SK-N-SH treated with all-trans-retinoic acid at 6 μM for 48 hours (cell line): ENCODE data around the gene RCOR1.

Experiments
- ATAC-seq: fragments of 200-7000 bp; cut with Tn5 transposase; 3 replicates; pipeline ENCODE4 v1.9.1; 2020; ENCODE audit warnings: mild to moderate bottlenecking, moderate library complexity
- ARNTL ChIP-seq: fragments of 450-650 bp; formaldehyde crosslinking; IDR thresholded peaks from 2 replicates; pipeline ENCODE4 v1.5.0; 2020; ENCODE audit warnings: low read depth, mild to moderate bottlenecking, moderate library complexity, borderline replicate concordance
- BACH2 ChIP-seq: fragments of 250-450 bp; sonication (Bioruptor Pico); IDR thresholded peaks from 2 replicates; pipeline ENCODE4 v1.9.0; 2021; ENCODE audit warnings: mild to moderate bottlenecking, borderline replicate concordance
- CSDC2 ChIP-seq: fragments of 250-450 bp; sonication (Bioruptor Pico); IDR thresholded peaks from 2 replicates; pipeline ENCODE4 v1.5.0; 2020; ENCODE audit warnings: mild to moderate bottlenecking, moderate library complexity
- ESRRG ChIP-seq: fragments of 250-450 bp; sonication (Bioruptor Pico); IDR thresholded peaks from 2 replicates; pipeline ENCODE4 v1.6.1; 2021; ENCODE audit warnings: mild to moderate bottlenecking
- GLIS3 ChIP-seq: fragments of 250-450 bp; sonication (Bioruptor Pico); IDR thresholded peaks from 2 replicates; pipeline ENCODE4 v1.5.0; 2020; ENCODE audit warnings: mild to moderate bottlenecking, moderate library complexity
- OSR1 ChIP-seq: fragments of 250-450 bp; sonication (Bioruptor Pico); IDR thresholded peaks from 2 replicates; pipeline ENCODE4 v1.8.0; 2022; ENCODE audit warnings: moderate library complexity, mild to moderate bottlenecking, inconsistent platforms
- PPARA ChIP-seq: fragments of 250-450 bp; sonication (Bioruptor Pico); IDR thresholded peaks from 2 replicates; pipeline ENCODE4 v1.5.0; 2020; ENCODE audit warnings: mild to moderate bottlenecking, borderline replicate concordance
- RARB ChIP-seq: fragments of 250-450 bp; sonication (Bioruptor Pico); IDR thresholded peaks from 2 replicates; pipeline ENCODE4 v1.8.0; 2021; ENCODE audit warnings: mild to moderate bottlenecking, moderate library complexity
- SNAI2 ChIP-seq: fragments of 250-450 bp; sonication (Bioruptor Pico); IDR thresholded peaks from 2 replicates; pipeline ENCODE4 v1.5.0; 2020; ENCODE audit warnings: mild to moderate bottlenecking, moderate library complexity
- TCF4 ChIP-seq: fragments of 250-450 bp; sonication (Bioruptor Pico); IDR thresholded peaks from 2 replicates; pipeline ENCODE4 v1.8.0; 2021; ENCODE audit warnings: mild to moderate bottlenecking, moderate library complexity, borderline replicate concordance
- TOX ChIP-seq: fragments of 250-450 bp; sonication (Bioruptor Pico); IDR thresholded peaks from 2 replicates; pipeline ENCODE4 v1.8.0; 2021; ENCODE audit warnings: mild to moderate bottlenecking, moderate library complexity, borderline replicate concordance
- ZC3H10 ChIP-seq: fragments of 250-450 bp; sonication (Bioruptor Pico); IDR thresholded peaks from 2 replicates; pipeline ENCODE4 v1.5.1; 2021; ENCODE audit warnings: mild to moderate bottlenecking, moderate library complexity
- ZFP3 ChIP-seq: fragments of 250-450 bp; sonication (Bioruptor Pico); IDR thresholded peaks from 2 replicates; pipeline ENCODE4 v1.5.0; 2020; ENCODE audit warnings: mild to moderate bottlenecking, moderate library complexity
- ZFP30 ChIP-seq: fragments of 450-650 bp; formaldehyde crosslinking; IDR thresholded peaks from 2 replicates; pipeline ENCODE4 v1.5.0; 2022; ENCODE audit warnings: mild to moderate bottlenecking, moderate library complexity
- ZNF565 ChIP-seq: fragments of 450-650 bp; formaldehyde crosslinking; conservative IDR thresholded peaks from 2 replicates; pipeline ENCODE4 v1.5.0; 2020; ENCODE audit warnings: low read depth, mild to moderate bottlenecking, moderate library complexity
- ZNF70 ChIP-seq: fragments of 450-650 bp; formaldehyde crosslinking; IDR thresholded peaks from 2 replicates; pipeline ENCODE4 v1.5.0; 2020; ENCODE audit warnings: mild to moderate bottlenecking, moderate library complexity
- ZNF8 ChIP-seq: fragments of 450-650 bp; formaldehyde crosslinking; IDR thresholded peaks from 2 replicates; pipeline ENCODE4 v1.5.0; 2020; ENCODE audit warnings: mild to moderate bottlenecking, moderate library complexity
- TF ChIP-seq, protein P1 (sequence below): fragments of 250-450 bp; sonication (Bioruptor Pico); IDR thresholded peaks from 2 replicates; pipeline ENCODE4 v1.8.0; 2020; ENCODE audit warnings: mild to moderate bottlenecking, moderate library complexity, borderline replicate concordance
- TF ChIP-seq, protein P2 (sequence below): fragments of 250-450 bp; sonication (Bioruptor Pico); IDR thresholded peaks from 2 replicates; pipeline ENCODE4 v1.8.0; 2021; ENCODE audit warnings: low read depth, mild to moderate bottlenecking, moderate library complexity, borderline replicate concordance
- TF ChIP-seq, protein P3 (sequence below): fragments of 250-450 bp; sonication (Bioruptor Pico); IDR thresholded peaks from 2 replicates; pipeline ENCODE4 v1.5.1; 2020; ENCODE audit warnings: low read depth, mild to moderate bottlenecking, moderate library complexity
- TF ChIP-seq, protein P4 (sequence below): fragments of 250-450 bp; sonication (Bioruptor Pico); IDR thresholded peaks from 2 replicates; pipeline ENCODE4 v1.5.0; 2020; ENCODE audit warnings: mild to moderate bottlenecking, moderate library complexity
- TF ChIP-seq, protein P5 (sequence below): fragments of 250-450 bp; sonication (Bioruptor Pico); IDR thresholded peaks from 2 replicates; pipeline ENCODE4 v1.5.1; 2021; ENCODE audit warnings: mild to moderate bottlenecking, moderate library complexity

RCOR1 gene

DNA sequence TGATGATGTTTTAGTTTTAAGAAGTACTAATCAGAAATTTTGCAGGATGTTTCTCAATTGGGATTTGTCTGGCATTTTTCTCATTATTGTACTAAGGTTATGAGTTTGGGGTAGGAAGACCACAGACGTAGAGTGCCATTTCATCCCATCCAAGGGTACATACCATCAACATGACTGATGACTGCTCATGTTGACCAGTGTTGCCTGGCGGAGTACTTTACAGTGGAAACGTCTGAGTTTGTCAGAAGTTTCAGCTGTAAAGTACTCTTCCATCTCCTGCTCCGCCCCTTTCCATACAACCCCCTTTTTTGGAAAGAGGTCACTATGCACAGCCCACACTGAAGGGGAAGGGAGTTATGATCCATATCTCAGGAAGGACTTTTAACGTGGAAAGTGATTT is 74.2 kb downstream of the RCOR1 start:
- TF ChIP-seq ZNF70 (no peak), TCF4 (CRISPR knock-in tag) (no peak), OSR1 (no peak), BACH2 (no peak), ZFP30 (CRISPR knock-in tag) (no peak), TOX (no peak), ZNF8 (CRISPR knock-in tag) (no peak), CSDC2 (CRISPR knock-in tag) (no peak), GLIS3 (CRISPR knock-in tag) (no peak), ZNF565 (CRISPR knock-in tag) (no peak), ESRRG (no peak), SNAI2 (CRISPR knock-in tag) (no peak)
- TF ChIP-seq, protein P1, sequence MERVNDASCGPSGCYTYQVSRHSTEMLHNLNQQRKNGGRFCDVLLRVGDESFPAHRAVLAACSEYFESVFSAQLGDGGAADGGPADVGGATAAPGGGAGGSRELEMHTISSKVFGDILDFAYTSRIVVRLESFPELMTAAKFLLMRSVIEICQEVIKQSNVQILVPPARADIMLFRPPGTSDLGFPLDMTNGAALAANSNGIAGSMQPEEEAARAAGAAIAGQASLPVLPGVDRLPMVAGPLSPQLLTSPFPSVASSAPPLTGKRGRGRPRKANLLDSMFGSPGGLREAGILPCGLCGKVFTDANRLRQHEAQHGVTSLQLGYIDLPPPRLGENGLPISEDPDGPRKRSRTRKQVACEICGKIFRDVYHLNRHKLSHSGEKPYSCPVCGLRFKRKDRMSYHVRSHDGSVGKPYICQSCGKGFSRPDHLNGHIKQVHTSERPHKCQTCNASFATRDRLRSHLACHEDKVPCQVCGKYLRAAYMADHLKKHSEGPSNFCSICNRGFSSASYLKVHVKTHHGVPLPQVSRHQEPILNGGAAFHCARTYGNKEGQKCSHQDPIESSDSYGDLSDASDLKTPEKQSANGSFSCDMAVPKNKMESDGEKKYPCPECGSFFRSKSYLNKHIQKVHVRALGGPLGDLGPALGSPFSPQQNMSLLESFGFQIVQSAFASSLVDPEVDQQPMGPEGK (CRISPR knock-in tag), result no peak
- TF ChIP-seq, protein P2, sequence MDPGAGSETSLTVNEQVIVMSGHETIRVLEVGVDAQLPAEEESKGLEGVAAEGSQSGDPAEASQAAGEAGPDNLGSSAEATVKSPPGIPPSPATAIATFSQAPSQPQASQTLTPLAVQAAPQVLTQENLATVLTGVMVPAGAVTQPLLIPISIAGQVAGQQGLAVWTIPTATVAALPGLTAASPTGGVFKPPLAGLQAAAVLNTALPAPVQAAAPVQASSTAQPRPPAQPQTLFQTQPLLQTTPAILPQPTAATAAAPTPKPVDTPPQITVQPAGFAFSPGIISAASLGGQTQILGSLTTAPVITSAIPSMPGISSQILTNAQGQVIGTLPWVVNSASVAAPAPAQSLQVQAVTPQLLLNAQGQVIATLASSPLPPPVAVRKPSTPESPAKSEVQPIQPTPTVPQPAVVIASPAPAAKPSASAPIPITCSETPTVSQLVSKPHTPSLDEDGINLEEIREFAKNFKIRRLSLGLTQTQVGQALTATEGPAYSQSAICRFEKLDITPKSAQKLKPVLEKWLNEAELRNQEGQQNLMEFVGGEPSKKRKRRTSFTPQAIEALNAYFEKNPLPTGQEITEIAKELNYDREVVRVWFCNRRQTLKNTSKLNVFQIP (CRISPR knock-in tag), result no peak
- TF ChIP-seq, protein P3, sequence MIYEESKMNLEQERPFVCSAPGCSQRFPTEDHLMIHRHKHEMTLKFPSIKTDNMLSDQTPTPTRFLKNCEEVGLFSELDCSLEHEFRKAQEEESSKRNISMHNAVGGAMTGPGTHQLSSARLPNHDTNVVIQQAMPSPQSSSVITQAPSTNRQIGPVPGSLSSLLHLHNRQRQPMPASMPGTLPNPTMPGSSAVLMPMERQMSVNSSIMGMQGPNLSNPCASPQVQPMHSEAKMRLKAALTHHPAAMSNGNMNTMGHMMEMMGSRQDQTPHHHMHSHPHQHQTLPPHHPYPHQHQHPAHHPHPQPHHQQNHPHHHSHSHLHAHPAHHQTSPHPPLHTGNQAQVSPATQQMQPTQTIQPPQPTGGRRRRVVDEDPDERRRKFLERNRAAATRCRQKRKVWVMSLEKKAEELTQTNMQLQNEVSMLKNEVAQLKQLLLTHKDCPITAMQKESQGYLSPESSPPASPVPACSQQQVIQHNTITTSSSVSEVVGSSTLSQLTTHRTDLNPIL (CRISPR knock-in tag), result no peak
- ATAC-seq, result no peak

DNA sequence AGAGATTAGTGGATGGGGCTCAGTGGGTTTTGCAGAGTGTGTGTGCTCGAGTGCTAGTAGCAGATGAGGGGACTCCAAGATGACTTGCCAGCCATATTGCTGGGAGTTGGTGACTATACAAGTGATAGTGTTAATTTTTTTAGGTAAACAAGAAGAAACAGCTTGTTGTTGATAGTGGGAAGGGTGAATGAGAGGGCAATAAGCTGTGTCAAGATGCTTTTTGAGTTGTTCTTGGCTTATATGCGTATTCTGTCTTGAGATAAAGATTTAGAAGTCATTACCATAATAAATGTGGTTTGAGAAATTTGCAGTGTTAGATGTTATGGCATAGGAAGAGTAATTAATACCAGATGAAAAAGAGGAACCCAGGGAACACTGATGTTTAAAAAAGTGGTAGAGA is 75.3 kb downstream of the RCOR1 start:
- TF ChIP-seq ZC3H10, result no peak
- TF ChIP-seq ZFP30 (CRISPR knock-in tag), result no peak
- no peak for TF ChIP-seq RARB (CRISPR knock-in tag)
- no peak for TF ChIP-seq CSDC2 (CRISPR knock-in tag)
- TF ChIP-seq ZNF70, result no peak
- TF ChIP-seq ZFP3 (CRISPR knock-in tag), result no peak
- TF ChIP-seq, protein P4, sequence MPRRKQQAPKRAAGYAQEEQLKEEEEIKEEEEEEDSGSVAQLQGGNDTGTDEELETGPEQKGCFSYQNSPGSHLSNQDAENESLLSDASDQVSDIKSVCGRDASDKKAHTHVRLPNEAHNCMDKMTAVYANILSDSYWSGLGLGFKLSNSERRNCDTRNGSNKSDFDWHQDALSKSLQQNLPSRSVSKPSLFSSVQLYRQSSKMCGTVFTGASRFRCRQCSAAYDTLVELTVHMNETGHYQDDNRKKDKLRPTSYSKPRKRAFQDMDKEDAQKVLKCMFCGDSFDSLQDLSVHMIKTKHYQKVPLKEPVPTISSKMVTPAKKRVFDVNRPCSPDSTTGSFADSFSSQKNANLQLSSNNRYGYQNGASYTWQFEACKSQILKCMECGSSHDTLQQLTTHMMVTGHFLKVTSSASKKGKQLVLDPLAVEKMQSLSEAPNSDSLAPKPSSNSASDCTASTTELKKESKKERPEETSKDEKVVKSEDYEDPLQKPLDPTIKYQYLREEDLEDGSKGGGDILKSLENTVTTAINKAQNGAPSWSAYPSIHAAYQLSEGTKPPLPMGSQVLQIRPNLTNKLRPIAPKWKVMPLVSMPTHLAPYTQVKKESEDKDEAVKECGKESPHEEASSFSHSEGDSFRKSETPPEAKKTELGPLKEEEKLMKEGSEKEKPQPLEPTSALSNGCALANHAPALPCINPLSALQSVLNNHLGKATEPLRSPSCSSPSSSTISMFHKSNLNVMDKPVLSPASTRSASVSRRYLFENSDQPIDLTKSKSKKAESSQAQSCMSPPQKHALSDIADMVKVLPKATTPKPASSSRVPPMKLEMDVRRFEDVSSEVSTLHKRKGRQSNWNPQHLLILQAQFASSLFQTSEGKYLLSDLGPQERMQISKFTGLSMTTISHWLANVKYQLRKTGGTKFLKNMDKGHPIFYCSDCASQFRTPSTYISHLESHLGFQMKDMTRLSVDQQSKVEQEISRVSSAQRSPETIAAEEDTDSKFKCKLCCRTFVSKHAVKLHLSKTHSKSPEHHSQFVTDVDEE (CRISPR knock-in tag), result no peak
- ATAC-seq, result no peak

DNA sequence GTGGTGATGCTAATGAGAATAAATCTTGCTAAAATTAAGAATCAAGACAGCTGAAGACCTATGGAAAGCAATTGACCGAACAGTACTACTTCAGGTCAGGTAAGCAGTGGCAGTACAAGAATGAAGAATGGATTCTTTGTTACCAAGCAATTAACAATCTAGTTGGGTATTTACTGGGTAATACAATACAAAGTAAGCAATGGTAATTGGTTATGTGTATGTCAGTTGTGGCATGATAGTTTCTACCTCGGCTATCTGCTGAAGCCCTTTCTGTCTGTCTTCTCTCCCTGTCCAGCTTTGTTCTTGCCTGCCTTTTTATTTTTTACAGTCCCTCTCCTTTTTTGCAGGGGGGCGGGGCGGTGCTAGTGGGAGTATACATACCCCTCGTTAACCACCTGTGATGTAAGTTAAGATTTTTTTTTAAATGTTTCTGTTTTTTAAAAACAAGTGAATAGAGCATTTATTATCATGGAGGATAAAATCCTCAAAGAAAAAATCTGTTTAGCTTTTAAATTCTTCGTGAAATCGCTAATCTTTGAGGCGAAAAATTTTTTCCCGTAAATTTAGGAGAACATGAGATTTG is 75.9 kb downstream of the RCOR1 start:
- TF ChIP-seq BACH2 (no peak), ZFP3 (CRISPR knock-in tag) (no peak), SNAI2 (CRISPR knock-in tag) (no peak), ARNTL (CRISPR knock-in tag) (no peak), RARB (CRISPR knock-in tag) (no peak), TOX (no peak), GLIS3 (CRISPR knock-in tag) (no peak), ZNF70 (no peak), TCF4 (CRISPR knock-in tag) (no peak), PPARA (CRISPR knock-in tag) (no peak), OSR1 (no peak), ESRRG (no peak)
- TF ChIP-seq, protein P5, sequence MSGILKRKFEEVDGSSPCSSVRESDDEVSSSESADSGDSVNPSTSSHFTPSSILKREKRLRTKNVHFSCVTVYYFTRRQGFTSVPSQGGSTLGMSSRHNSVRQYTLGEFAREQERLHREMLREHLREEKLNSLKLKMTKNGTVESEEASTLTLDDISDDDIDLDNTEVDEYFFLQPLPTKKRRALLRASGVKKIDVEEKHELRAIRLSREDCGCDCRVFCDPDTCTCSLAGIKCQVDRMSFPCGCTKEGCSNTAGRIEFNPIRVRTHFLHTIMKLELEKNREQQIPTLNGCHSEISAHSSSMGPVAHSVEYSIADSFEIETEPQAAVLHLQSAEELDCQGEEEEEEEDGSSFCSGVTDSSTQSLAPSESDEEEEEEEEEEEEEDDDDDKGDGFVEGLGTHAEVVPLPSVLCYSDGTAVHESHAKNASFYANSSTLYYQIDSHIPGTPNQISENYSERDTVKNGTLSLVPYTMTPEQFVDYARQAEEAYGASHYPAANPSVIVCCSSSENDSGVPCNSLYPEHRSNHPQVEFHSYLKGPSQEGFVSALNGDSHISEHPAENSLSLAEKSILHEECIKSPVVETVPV (CRISPR knock-in tag), result no peak
- ATAC-seq, result no peak
